Brain pericyte (primary cell): ENCODE measurements around the gene PTPRJ.
"Not testable (repeated sequence)": the region's sequence is repeated elsewhere in the genome, so short reads cannot be mapped to it uniquely, and the experiment has no call there.

Experiments
- DNase-seq: peaks from one replicate; pipeline ENCODE4 v3.0.0-alpha.2; 2012; ENCODE audit warnings: low read depth, low spot score

PTPRJ gene

GRCh38 chr11:47980088-47980906, at the start of gene PTPRJ:
Gene PTPRJ (plus strand): TSS chr11:47980559. CDS start chr11:47980913, 354 bp downstream.
- no peak for DNase-seq

GRCh38 chr11:47932544-47932943, 47.8 kb upstream of the PTPRJ start:
- no peak for DNase-seq

- not testable (repeated sequence) for DNase-seq
Observed at GRCh38 chr11:47933797-47934196, 46.6 kb upstream of the PTPRJ start.

- DNase-seq, result no peak
Observed at GRCh38 chr11:47938791-47939560, 41.4 kb upstream of the PTPRJ start.

GRCh38 chr11:47940904-47941649, 39.3 kb upstream of the PTPRJ start:
- DNase-seq, result no peak

DNA sequence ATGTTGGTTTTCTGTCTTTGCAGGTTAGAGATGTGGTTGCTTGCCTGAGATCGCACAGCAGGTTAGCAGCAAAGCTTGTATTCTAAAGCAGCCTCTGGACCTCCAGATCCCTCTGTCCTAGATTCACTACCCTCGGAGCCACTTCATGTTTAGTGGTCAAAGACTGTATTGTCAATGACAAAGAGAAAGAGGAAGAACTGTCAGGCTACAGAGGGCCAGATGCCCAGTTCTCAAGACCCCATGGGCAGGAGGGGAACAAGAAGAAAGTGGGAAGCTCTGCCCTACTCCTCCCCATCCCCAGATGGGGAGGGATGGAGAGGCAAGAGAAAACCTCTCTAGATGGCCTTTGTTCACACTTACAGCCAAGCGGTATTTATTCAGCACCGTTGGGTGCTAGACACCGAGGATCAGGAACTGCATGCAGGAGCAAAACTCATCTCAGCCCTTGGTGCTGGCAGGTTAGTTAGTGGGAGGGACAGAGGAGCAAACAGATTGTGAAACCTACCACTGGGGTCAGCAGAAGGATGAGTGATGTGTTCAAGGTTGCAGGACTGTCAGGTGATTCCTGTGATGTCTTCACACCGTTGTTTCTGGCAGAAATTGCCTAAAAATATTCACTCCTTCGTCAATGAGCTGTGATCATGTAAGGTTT, 38.3 kb upstream of the PTPRJ start:
- no peak for DNase-seq

- DNase-seq, result no peak
Observed at GRCh38 chr11:47943721-47944586, 36.4 kb upstream of the PTPRJ start.

GRCh38 chr11:47944632-47945031, 35.7 kb upstream of the PTPRJ start:
- no peak for DNase-seq

DNA sequence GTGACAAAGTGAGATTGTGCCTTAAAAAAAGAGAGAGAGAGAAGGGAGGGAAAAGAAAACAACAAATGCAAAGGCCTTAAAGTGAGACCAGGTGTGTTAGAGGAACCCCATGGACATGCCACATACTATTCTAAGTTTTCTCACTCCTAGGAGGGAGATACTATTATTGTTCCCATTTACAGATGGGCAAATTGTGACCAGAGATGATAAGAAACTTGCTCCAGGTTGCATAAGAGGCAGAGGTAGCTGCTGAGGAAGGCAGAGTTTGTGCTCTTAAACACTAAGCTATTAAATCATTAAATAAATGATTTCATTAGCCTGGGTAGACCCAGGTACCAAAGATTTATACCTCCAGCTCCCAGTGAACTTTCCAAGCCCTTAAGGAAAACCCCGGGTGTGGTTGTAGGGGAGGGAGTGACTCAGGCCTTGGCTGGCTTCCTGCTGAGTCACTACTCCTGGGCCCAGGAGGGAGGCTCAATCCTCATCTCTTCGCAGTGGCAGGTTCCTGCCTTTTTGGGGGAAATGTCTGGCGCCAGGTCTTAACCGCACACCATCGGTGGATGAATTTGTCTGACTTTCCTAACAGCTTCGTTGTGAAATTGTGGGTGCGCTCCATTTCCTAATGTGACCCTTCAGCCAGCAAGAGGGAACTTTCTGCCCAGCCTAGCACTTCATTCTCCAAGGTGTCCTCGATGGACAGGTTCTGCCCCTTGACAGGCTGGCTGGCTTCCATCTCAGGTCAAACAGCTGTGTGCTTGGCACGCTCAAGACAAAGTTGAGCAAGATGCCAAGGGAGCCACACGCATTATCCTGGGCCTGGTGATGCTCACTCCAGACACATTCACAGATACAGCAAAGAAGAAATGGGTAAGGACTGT, 33.4 kb upstream of the PTPRJ start:
- peak; percentile 25 for DNase-seq

- DNase-seq, result no peak
Observed at GRCh38 chr11:47948137-47948536, 32.2 kb upstream of the PTPRJ start.

GRCh38 chr11:47949001-47949675, 31.2 kb upstream of the PTPRJ start:
- DNase-seq, result not testable (repeated sequence)

- no peak for DNase-seq
Observed at GRCh38 chr11:47950396-47950795, 30.0 kb upstream of the PTPRJ start.

GRCh38 chr11:47951504-47951903, 28.9 kb upstream of the PTPRJ start:
- not testable (repeated sequence) for DNase-seq

- DNase-seq, result no peak
Observed at GRCh38 chr11:47955061-47955755, 25.2 kb upstream of the PTPRJ start.

DNA sequence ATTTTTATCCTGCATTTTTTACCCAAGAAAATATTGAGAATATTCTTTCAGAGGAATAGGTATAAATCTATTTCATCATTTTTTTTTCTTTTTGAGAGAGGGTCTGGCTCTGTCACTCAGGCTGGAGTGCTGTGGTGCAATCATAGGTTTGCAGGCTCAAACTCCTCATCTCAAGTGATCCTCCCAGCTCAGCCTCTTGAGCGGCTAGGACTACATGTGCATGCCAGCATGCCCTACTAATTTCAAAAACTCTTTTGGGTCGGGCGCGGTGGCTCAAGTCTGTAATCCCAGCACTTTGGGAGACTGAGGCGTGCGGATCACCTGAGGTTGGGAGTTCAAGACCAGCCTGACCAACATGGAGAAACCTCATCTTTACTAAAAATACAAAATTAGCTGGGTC, 20.3 kb upstream of the PTPRJ start:
- no peak for DNase-seq

GRCh38 chr11:47961383-47961782, 19.0 kb upstream of the PTPRJ start:
- no peak for DNase-seq

DNA sequence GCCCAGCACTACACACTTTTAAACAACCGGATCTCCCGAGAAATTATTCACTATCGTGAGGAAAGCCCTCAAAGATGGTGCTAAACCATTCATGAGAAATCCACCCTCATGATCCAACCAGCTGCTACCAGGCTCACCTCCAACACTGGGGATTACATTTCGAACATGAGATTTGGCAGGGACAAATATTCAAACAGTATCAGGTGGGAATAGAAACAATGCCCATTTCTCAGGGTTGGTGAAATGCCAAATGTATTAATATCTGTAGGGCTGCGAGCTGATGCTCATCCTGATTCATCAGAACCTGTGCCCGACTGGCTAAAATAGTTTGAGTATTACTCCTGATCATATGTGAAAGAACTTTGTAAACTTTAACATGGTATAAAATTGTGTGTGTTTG, 15.8 kb upstream of the PTPRJ start:
- no peak for DNase-seq
